ENCODE data around the gene CCDC74B. TPM values are rescaled to one million over a fixed set of nuclear protein-coding genes. Genes with fewer than 3 reads are reported as not detected.
"Not testable (repeated sequence)": the region's sequence is repeated elsewhere in the genome, so short reads cannot be mapped to it uniquely, and the experiment has no call there.

The CCDC74B gene
- total RNA-seq, 1 experiment from 2014 or later = 0.85 TPM

DNA sequence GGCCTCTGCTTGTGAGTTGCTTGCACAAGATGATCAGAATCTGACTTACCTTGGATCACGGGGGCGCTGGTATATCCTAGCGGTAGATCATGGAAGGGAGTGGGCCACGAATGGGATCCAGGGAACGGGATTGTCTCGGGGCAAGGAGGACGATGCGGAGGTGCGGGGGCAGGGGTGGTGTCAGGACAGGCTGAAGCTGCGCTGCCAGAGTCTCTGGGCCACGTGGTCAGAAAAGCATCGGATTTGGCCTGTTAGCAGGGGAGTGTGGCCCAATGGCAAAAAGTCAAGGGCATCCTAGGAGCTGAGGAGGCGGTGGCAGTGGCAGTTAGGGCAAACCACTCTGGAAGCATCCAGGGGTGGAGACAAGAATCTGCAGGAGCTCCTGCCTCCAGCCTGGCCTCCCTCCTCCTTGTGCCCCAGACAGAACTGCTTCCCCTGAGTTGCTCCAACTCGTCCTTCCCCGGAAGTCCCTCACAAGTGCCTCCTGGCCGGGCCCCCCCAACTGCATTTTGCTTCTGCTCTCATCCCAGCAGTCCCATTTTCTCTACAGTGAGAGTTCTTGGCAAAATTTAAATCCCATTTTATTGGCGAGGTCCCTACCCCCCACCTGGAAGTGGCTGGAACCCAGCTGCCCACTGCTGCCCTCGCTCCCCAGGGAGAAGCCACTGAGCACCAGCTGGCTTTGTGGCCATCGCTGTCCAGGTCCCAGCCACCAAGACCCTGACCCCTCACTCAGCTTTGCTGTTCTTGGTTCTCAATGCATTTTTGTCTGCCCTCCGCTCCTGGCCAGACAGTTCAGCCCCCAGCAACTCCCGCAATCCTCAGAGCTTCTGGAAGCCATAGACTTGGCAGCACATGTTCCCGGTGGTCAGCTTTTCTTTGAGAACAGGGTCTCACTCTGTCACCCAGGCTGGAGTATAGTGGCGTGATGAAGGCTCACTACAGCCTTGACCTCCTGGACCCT, 5.6 kb upstream of the CCDC74B start:
- no peak for DNase-seq (ENCODE audit: low read depth)

DNA sequence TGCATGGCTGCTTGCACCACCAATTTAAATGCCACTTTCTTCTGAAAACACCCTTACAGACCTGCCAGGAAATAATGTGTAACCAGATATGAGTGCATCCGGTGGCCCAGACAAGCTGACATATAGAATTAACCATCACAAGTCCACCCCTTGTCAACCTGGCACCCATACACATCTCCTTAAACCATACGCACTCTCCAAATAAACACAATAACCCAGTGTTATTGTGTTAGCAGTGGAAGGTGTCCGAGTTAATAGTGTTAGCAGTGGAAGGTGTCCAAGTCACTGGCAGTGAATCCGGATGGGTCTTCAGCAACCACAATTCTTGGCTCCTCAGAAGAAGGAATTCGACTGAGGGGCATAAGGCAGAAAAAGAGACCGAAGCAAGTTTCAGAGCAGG, 3.6 kb upstream of the CCDC74B start:
- DNase-seq (ENCODE audit: low read depth) = not testable (repeated sequence)

DNA sequence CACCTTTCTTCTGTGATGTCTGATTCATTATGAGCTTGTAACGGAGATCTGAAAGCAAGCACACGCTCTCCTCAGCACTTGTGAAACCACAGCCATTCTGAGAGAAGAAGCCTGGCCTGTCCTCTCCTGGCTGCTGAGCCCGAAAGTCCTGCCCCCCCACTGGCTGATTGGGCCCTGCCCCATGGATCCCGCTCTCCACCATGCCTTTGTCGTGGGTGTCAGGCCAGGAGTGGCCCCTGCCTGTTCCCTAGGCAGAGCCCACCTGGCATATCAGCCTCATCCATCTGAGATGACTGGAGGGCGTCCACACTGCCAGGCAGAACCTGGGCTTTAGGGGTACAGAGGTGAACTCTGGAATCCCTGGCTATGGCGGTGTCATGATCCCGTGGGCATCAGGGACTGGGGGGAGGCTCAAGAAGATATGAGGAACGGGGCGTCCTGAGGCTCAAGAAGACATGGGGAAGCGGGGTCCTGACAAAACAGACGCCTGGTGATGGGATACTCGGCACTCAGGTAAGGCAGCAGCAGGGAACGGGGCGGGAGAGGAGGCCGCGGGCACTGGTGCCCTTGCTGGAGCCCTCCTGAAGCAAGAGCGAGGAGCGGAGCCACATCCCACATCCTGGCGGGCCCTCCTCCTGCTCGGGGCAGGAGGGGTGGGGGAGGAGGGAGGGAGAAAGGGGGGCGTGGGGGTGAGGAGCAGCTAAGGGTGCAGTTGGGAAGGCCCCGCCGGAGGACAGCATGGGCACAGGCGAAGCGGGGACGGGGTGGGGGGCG, 1.5 kb downstream of the CCDC74B start:
- not testable (repeated sequence) for DNase-seq (ENCODE audit: low read depth)

DNA sequence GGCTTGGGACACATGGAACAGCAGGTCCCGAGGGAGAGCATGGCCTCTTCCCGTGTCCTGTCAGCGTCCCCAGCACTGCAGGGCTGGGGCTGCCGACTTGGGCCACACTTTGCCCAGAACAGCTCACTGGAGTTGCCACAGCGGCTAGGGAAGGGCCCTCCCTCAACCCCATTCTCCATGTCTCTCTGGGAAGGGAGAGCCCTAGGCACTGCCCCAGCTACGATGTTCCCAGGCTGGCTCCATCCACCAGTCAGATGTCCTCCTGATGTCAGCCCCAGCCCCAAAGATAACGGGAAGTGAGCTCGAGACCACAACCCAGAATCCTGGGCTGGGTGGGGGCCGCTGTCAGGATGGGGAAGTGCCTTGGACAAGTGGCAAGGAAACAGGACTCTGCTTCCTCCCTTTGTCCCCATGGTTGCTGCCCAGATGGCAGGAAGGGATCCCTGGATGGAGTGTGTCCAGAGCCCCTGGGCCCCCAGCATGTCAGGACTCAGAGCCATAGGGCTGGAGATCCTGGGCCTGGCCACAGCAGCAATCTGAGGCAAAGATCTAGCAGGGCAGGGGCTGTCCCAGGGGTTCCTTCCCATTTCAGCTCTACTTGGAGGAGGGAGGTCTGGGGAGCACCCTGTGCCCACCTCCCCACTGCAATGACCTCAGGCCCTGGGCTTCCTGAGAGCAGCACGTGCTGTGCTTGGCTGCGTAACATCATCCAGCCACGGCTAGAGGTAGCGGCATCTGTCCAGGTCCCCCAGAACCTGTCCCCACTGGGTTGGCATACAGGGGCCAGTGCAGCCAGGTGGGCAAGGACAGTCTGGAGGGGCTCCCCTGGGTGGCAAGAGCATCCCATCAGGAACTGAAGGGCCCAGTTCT, 2.3 kb downstream of the CCDC74B start:
- not testable (repeated sequence) for DNase-seq (ENCODE audit: low read depth)

DNA sequence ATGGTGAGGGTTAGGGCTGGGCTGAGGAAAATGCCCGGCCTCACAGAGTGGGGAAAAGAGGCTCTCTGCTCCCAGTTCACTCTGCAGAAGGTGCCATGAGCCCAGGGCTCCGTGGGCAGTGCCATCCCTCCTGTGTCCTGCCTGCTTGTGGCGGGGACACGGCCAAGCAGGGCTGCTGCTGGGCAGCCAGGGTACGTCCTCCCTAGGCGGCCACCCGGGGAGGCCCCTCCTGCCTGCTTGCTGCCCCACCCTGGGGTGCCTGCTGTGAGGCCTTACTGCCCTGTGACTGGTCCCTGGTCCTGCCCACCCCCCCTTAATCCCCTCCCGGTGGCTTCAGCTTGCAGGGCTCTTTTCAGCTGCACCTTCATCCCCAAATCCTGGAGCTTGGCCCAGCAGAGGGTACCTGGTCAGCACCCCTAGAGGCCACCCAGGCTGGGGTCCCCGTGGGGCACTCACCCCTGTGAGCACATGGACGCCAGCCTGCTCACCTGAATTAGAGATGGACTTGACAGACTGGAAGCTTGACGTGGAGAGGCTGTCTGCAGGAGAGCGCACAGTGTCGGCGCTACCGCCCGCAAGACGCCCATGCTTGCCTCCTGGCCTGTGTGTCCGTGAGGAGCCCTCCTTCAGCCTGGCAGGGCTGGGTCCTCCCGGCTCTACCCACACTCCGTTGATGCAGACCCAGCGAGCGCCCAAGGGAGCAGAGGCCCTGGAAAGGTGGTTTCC, 3.1 kb downstream of the CCDC74B start:
- not testable (repeated sequence) for DNase-seq (ENCODE audit: low read depth)

DNA sequence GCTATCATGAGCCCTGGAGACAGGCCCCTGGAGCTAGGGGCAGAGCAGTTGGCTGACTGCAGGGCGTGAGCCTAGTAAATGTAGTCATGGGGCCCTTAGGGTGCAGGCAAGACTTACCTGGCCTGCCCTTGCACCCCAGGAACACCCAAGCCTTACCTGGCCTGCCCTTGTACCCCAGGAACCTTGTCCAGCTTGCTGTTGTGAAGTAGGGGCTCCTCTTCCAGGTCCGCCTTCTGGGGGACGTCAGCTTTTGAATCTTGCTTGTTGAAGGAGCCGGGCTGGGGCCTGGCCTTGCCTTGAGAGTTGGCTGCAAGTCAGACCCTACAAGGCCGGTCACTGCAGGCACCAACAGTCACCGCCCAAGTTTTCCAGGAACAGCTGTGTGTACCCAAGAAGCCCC, 3.9 kb downstream of the CCDC74B start:
- DNase-seq (ENCODE audit: low read depth) = not testable (repeated sequence)

DNA sequence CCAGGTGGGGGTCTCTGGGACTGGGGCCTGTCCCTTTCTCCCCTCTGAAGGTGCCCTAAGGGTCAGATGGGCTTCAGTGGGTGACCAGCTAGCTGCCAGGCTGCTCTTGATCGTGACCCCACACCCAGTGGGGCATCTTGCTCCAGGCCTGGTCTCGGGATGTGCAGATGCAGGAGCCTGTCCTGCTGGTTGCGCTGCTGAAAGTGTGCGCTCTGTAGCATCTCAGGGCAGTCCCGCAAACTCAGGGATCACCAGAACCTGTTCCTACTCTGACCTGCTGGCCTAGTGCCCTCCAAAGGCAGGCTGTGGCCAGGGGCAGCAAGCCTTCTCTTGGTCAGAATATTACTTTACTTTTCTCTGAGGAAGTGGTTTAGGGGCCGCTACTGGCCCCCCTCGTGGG, 4.4 kb downstream of the CCDC74B start:
- not testable (repeated sequence) for DNase-seq (ENCODE audit: low read depth)

DNA sequence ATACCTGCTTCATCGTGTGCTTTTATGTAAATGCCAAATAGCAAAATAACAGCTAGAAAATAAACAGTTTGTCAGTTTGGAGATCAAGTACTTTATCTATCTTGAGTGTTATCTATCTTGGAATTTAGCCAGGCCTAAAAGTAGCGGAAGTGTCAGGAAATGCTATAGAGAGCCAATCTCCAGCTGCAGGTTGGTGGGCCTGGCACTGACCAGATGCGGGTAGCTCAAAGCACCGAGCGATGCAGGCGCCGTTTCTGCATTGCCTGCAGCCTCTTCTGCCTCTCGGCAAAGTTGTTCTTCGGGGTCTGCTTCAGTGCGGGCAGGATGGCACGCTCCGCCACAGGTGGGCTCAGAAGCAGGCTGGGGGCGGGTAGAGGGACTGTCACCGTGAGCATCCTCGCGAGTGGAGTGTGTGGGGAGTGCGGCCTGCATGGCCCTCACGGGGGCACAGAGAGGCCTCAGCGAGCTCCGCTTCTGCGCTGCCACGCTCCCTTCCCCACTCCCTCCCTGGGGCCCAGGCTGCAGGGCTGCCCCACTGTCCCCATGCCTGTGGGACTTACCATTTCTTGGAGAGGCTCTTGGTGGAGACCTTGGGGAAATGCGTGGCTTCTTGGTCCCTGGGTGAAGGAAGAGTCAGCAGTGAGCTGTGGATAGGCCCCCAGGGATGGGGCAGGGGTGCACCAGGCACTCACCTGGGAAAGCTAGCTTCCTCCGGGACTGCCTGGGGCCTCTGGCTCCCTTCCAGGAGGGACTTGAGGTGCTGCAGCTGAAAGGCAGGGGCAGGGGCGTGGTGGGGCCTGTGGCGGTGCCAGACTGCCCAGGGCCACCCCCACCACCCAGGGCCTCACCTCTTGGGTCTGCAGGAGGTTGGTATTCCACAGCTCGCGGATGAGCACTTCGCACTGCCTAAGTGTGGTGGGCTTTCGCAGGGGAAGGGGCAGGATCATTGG, 5.3 kb downstream of the CCDC74B start:
- not testable (repeated sequence) for DNase-seq (ENCODE audit: low read depth)

DNA sequence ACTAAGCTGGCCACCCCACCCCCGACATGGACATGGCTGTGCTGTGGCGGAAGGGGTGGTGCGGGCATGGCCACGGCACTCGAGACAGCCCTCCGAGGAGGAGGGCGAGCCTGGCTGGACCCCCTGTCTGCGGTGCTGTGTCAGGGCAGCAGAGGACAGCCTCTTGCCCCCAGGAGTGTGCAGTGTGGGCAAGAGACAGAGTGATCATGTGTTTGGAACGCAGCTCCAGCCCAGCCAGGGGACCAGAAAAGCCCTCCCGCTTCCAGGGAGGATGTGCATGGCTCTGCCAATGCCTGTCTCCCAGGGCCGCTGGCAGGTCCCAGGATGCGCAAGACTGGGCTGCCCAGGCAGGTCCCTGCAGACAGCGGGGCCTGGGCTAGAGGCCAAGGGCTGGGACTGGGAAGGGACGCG, 6.1 kb downstream of the CCDC74B start:
- DNase-seq (ENCODE audit: low read depth) = not testable (repeated sequence)

DNA sequence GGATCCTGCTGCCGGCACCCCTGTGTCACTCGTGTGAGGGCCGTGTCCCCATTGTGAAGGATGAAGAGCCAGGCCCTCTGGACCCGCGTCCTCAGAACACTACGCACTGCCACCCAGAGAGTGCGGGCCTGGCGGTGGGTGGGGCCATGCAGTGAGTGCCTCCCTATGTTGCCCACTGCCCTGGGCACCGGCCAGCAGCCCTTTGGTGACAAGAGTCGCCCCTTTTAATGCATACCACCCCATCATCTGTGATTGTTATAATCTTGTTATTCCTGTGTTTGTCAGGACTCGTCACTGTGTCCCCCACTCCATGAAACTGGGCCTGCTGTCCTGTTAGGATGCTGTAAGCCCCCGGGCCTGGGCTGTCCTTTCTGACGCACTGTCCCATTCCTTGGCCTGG, 6.6 kb downstream of the CCDC74B start:
- not testable (repeated sequence) for DNase-seq (ENCODE audit: low read depth)

DNA sequence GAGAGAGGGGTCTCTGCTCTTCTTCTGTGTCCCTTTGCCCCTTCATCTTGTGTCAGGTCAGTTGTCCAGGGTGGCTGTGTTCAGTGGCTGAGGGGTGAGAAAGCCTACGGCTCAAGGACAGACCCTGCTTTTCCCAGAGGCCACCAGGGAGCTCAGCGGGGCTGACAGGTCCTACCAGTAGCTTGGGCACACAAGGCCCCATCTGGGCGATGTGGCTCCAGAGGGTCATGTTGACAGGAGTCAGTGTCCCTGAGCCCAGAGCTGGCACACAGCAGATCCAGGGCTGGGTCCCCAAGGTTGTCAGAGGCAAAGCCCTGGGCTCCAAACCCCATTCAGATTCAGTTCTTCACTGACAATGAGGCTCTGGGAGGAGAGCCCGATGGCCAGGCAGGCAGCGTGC, 7.8 kb downstream of the CCDC74B start:
- DNase-seq (ENCODE audit: low read depth) = not testable (repeated sequence)

DNA sequence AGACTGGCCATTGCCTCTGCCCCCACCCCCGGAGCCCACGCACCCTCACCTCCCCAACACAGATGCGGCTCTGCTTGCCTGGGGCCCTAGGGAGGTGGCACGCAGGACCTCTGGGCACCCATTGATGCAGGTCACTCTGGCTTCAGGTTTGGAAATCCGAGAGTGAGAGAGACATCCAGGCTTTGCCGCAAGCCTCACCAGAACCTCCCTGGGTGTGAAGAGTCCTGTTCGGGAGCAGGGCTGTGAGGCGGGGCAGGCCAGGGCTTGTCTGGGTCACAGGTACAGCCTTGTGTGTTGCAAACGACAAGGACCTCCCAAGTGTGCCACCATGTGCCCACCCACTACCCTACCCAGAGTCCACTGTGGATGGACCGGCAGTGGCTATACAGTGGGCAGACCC, 8.4 kb downstream of the CCDC74B start:
- not testable (repeated sequence) for DNase-seq (ENCODE audit: low read depth)

DNA sequence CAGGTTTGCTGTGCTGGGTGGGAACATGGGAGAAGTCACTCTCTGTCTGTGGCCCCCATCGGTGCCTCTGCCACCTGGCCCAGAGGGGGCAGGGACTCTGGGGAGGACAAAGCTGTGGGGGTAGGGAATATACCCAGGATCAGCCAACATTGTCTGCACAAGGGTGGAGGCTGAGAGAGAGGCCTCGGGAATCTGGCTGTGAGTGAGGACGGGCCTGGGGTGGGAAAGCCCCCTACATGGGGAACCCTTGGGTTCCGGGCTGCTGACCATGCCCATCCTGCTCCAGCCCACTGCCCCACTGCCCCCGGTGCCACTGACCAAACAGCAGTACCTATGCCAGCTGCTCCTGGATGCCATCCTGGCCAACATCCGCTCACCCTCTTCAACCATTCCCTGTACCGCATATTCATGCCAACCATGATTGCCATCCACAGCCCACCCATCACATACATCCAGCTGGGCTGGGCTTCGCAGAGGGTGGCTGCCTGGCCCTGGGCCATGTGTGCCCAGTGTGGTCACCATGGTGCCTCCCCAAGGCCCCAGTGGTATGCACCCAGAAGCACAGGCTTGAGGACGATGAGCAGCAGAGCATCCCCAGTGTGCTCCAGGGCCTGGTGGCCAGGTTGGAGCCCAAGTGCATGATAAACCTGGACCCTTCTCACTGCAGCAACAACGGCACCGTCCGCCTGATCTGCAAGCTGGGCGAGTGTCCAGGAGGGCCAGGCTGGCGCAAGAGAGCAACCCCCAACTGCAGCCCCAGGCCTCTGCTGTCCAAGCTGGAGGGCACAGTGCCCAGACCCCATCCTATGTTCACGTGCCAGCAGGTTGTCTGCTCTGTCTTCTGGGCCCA, 9.0 kb downstream of the CCDC74B start:
- no peak for DNase-seq (ENCODE audit: low read depth)

DNA sequence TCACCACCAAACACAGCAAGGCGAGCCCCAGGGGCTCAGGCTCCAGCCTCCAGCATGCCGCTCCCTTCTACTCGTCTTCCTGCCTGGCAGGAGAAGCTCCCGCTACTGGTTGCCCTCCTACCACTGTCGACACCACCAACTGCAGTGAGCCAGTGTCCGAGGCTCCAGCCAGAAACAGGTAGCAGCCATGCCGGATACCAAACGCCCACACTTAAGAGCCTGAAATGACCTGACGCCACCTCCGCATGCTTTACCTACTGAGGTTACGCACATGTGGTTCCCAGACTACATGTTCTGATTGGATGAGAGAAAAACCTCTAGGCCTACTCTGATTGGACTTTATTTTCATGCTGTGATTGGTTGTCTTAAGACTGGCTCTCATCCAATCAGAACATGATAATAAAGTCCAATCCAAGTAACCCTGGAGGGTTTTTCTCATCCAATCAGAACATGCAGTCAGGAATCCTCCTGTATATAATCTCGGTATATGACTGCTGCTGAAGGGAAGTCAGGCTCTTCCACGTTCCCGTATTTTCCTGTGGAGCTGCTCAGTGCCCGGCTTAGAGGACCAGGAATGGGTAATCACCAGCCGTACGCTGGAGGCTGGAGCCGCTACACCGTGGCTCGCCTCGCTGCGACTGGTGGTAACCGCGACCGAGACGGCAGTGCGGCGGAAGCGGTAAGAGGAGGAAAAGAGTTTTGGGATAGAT, 15.6 kb downstream of the CCDC74B start, which contains the start of gene POTEF:
Gene POTEF (minus strand): TSS at position 103 of the 710 bp plus-strand sequence. CDS start 8,707 bp downstream, outside the sequence.
- peak; percentile 78 for DNase-seq (ENCODE audit: low read depth)

DNA sequence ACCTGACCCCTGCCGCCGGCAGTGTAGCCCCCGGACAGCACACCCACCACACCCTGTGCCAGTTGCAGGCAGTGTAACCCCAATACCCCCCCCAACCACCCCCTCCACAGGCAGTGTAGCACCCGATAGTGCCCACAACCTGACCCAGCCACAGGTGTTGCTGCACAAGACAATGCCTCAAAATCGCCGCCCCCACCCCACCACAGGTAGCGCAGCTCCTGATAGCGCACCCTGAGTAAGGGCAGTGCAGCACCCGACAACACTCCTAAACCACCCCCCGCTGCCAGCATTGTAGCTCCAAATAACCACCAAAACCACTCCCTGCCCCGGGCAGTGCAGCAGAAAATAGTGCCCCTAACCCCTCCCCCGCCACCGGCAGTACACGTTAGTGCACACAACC, 16.4 kb downstream of the CCDC74B start:
- not testable (repeated sequence) for DNase-seq (ENCODE audit: low read depth)

DNA sequence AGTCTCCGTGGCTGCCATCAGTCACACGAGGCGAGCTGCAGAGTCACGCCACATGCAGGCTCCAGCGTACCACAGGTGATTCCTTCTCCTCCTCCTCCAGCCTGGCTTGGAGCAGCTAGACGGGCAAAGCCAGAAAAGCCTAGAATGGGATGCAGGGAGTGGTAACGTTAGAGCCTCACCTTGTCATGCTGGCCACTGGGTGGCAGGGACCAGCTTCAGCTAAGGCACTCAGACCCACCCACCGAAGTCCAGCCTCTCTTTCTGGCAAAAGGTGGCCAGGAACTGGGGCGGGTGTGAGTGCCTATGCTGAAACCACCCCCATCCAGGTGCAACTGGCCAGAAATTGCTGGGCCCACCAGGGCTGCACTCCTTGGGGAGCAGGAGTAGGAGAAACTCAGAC, 17.2 kb downstream of the CCDC74B start:
- not testable (repeated sequence) for DNase-seq (ENCODE audit: low read depth)

DNA sequence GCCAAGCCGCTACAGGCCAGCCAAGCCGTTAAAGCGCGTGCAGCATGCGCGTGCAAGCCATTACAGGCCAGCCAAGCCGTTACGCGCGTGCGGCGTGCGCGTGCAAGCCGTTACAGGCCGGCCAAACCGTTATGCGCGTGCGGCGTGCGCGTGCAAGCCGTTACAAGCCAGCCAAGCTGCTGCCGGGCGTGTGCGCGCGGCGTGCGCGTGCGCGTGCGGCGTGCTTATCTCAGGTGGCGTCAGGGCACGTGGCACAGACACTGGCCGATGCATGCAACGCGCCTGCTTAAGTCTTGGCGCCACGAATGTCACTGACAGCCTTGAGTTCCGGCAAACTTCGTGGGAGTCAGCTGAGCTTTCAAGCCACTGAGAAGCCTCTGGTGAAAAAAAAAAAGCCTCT, 24.0 kb downstream of the CCDC74B start:
- not testable (repeated sequence) for DNase-seq (ENCODE audit: low read depth)

Measured in HT1080 (cell line).